SK-N-SH treated with all-trans-retinoic acid at 6 μM for 48 hours (cell line): ENCODE measurements around the gene ATRNL1.

Experiments used
- ATAC-seq: fragments of 200-7000 bp; cut with Tn5 transposase; 3 replicates; pipeline ENCODE4 v1.9.1; 2020; ENCODE audit warnings: mild to moderate bottlenecking, moderate library complexity
- ARNTL ChIP-seq: fragments of 450-650 bp; formaldehyde crosslinking; IDR thresholded peaks from 2 replicates; pipeline ENCODE4 v1.5.0; 2020; ENCODE audit warnings: low read depth, mild to moderate bottlenecking, moderate library complexity, borderline replicate concordance
- BACH2 ChIP-seq: fragments of 250-450 bp; sonication (Bioruptor Pico); IDR thresholded peaks from 2 replicates; pipeline ENCODE4 v1.9.0; 2021; ENCODE audit warnings: mild to moderate bottlenecking, borderline replicate concordance
- CSDC2 ChIP-seq: fragments of 250-450 bp; sonication (Bioruptor Pico); IDR thresholded peaks from 2 replicates; pipeline ENCODE4 v1.5.0; 2020; ENCODE audit warnings: mild to moderate bottlenecking, moderate library complexity
- CSRNP3 ChIP-seq: fragments of 250-450 bp; sonication (Bioruptor Pico); IDR thresholded peaks from 2 replicates; pipeline ENCODE4 v1.5.1; 2021; ENCODE audit warnings: mild to moderate bottlenecking, moderate library complexity
- ESRRG ChIP-seq: fragments of 250-450 bp; sonication (Bioruptor Pico); IDR thresholded peaks from 2 replicates; pipeline ENCODE4 v1.6.1; 2021; ENCODE audit warnings: mild to moderate bottlenecking
- GLIS3 ChIP-seq: fragments of 250-450 bp; sonication (Bioruptor Pico); IDR thresholded peaks from 2 replicates; pipeline ENCODE4 v1.5.0; 2020; ENCODE audit warnings: mild to moderate bottlenecking, moderate library complexity
- ISL1 ChIP-seq: fragments of 250-450 bp; sonication (Bioruptor Pico); IDR thresholded peaks from 2 replicates; pipeline ENCODE4 v2.1.2; 2022; ENCODE audit warnings: mild to moderate bottlenecking, moderate library complexity
- OSR1 ChIP-seq: fragments of 250-450 bp; sonication (Bioruptor Pico); IDR thresholded peaks from 2 replicates; pipeline ENCODE4 v1.8.0; 2022; ENCODE audit warnings: moderate library complexity, mild to moderate bottlenecking, inconsistent platforms
- PATZ1 ChIP-seq: fragments of 250-450 bp; sonication (Bioruptor Pico); IDR thresholded peaks from 2 replicates; pipeline ENCODE4 v1.8.0; 2020; ENCODE audit warnings: mild to moderate bottlenecking, moderate library complexity, borderline replicate concordance
- POU6F1 ChIP-seq: fragments of 250-450 bp; sonication (Bioruptor Pico); IDR thresholded peaks from 2 replicates; pipeline ENCODE4 v1.8.0; 2021; ENCODE audit warnings: low read depth, mild to moderate bottlenecking, moderate library complexity, borderline replicate concordance
- PPARA ChIP-seq: fragments of 250-450 bp; sonication (Bioruptor Pico); IDR thresholded peaks from 2 replicates; pipeline ENCODE4 v1.5.0; 2020; ENCODE audit warnings: mild to moderate bottlenecking, borderline replicate concordance
- SNAI2 ChIP-seq: fragments of 250-450 bp; sonication (Bioruptor Pico); IDR thresholded peaks from 2 replicates; pipeline ENCODE4 v1.5.0; 2020; ENCODE audit warnings: mild to moderate bottlenecking, moderate library complexity
- TCF4 ChIP-seq: fragments of 250-450 bp; sonication (Bioruptor Pico); IDR thresholded peaks from 2 replicates; pipeline ENCODE4 v1.8.0; 2021; ENCODE audit warnings: mild to moderate bottlenecking, moderate library complexity, borderline replicate concordance
- TOX ChIP-seq: fragments of 250-450 bp; sonication (Bioruptor Pico); IDR thresholded peaks from 2 replicates; pipeline ENCODE4 v1.8.0; 2021; ENCODE audit warnings: mild to moderate bottlenecking, moderate library complexity, borderline replicate concordance
- ZC3H10 ChIP-seq: fragments of 250-450 bp; sonication (Bioruptor Pico); IDR thresholded peaks from 2 replicates; pipeline ENCODE4 v1.5.1; 2021; ENCODE audit warnings: mild to moderate bottlenecking, moderate library complexity
- ZFP3 ChIP-seq: fragments of 250-450 bp; sonication (Bioruptor Pico); IDR thresholded peaks from 2 replicates; pipeline ENCODE4 v1.5.0; 2020; ENCODE audit warnings: mild to moderate bottlenecking, moderate library complexity
- ZNF565 ChIP-seq: fragments of 450-650 bp; formaldehyde crosslinking; conservative IDR thresholded peaks from 2 replicates; pipeline ENCODE4 v1.5.0; 2020; ENCODE audit warnings: low read depth, mild to moderate bottlenecking, moderate library complexity
- ZNF70 ChIP-seq: fragments of 450-650 bp; formaldehyde crosslinking; IDR thresholded peaks from 2 replicates; pipeline ENCODE4 v1.5.0; 2020; ENCODE audit warnings: mild to moderate bottlenecking, moderate library complexity
- TF ChIP-seq, protein P1 (sequence below): fragments of 250-450 bp; sonication (Bioruptor Pico); IDR thresholded peaks from 2 replicates; pipeline ENCODE4 v1.5.1; 2020; ENCODE audit warnings: low read depth, mild to moderate bottlenecking, moderate library complexity
- TF ChIP-seq, protein P2 (sequence below): fragments of 250-450 bp; sonication (Bioruptor Pico); IDR thresholded peaks from 2 replicates; pipeline ENCODE4 v1.5.0; 2020; ENCODE audit warnings: mild to moderate bottlenecking, moderate library complexity

The ATRNL1 gene

DNA sequence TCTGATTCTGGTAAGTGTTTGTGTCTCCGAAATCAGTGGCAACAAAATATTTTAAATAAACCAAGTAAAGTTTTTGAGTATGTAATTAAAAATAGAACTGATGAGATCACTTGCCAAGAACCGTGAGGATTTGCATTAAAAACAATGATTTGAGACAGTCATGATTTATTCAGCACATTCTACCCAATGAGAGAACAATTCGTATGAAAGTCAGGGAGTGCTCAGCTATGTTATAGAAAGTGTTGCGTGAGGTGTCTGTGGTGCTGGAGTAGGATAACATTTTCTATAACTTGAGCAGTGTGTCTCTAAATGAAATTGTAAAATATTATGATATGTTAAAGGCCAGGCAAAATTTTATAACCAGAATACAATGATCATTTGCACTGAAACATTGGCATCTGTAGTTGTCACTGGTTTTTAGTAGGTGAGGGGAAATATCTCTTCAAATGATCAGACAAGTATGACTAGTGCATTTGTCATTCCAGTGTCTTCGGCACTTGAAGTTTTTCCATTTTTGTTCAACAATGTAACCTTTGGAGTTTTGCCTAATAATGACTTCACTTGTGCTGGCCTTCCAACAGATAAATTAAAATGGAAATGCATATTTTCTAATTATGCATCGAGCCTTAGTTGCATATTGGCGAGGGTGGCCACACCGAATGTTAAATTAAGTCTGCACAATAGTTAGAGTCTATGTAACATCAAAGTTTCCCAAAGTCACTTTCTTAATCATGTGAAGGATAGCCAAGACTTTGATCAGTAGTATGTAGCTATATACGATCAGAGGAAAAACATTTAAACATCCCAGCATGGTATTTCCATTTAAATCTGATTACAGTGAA, 844.0 kb downstream of the ATRNL1 start:
- TF ChIP-seq, protein P1, sequence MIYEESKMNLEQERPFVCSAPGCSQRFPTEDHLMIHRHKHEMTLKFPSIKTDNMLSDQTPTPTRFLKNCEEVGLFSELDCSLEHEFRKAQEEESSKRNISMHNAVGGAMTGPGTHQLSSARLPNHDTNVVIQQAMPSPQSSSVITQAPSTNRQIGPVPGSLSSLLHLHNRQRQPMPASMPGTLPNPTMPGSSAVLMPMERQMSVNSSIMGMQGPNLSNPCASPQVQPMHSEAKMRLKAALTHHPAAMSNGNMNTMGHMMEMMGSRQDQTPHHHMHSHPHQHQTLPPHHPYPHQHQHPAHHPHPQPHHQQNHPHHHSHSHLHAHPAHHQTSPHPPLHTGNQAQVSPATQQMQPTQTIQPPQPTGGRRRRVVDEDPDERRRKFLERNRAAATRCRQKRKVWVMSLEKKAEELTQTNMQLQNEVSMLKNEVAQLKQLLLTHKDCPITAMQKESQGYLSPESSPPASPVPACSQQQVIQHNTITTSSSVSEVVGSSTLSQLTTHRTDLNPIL (CRISPR knock-in tag) = peak; percentile 86; the same call in 1 of the 2 replicates
- TF ChIP-seq GLIS3 (CRISPR knock-in tag) = no peak
- no peak for TF ChIP-seq CSRNP3 (CRISPR knock-in tag)
- peak; percentile 83 for TF ChIP-seq ISL1
- ATAC-seq = peak; percentile 79

GRCh38 chr10:115937768-115938056, 844.5 kb downstream of the ATRNL1 start:
- TF ChIP-seq CSRNP3 (CRISPR knock-in tag) (no peak), CSDC2 (no peak), TOX (no peak), ZFP3 (CRISPR knock-in tag) (no peak), ESRRG (no peak), BACH2 (CRISPR knock-in tag) (no peak), ZNF70 (CRISPR knock-in tag) (no peak), TCF4 (CRISPR knock-in tag) (no peak), POU6F1 (no peak), OSR1 (CRISPR knock-in tag) (no peak), ZC3H10 (CRISPR knock-in tag) (no peak), ARNTL (no peak)
- TF ChIP-seq, protein P2, sequence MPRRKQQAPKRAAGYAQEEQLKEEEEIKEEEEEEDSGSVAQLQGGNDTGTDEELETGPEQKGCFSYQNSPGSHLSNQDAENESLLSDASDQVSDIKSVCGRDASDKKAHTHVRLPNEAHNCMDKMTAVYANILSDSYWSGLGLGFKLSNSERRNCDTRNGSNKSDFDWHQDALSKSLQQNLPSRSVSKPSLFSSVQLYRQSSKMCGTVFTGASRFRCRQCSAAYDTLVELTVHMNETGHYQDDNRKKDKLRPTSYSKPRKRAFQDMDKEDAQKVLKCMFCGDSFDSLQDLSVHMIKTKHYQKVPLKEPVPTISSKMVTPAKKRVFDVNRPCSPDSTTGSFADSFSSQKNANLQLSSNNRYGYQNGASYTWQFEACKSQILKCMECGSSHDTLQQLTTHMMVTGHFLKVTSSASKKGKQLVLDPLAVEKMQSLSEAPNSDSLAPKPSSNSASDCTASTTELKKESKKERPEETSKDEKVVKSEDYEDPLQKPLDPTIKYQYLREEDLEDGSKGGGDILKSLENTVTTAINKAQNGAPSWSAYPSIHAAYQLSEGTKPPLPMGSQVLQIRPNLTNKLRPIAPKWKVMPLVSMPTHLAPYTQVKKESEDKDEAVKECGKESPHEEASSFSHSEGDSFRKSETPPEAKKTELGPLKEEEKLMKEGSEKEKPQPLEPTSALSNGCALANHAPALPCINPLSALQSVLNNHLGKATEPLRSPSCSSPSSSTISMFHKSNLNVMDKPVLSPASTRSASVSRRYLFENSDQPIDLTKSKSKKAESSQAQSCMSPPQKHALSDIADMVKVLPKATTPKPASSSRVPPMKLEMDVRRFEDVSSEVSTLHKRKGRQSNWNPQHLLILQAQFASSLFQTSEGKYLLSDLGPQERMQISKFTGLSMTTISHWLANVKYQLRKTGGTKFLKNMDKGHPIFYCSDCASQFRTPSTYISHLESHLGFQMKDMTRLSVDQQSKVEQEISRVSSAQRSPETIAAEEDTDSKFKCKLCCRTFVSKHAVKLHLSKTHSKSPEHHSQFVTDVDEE (CRISPR knock-in tag) = no peak
- TF ChIP-seq, protein P1 (CRISPR knock-in tag) = no peak
- ATAC-seq = no peak; the same call in 2 of the 3 replicates

DNA sequence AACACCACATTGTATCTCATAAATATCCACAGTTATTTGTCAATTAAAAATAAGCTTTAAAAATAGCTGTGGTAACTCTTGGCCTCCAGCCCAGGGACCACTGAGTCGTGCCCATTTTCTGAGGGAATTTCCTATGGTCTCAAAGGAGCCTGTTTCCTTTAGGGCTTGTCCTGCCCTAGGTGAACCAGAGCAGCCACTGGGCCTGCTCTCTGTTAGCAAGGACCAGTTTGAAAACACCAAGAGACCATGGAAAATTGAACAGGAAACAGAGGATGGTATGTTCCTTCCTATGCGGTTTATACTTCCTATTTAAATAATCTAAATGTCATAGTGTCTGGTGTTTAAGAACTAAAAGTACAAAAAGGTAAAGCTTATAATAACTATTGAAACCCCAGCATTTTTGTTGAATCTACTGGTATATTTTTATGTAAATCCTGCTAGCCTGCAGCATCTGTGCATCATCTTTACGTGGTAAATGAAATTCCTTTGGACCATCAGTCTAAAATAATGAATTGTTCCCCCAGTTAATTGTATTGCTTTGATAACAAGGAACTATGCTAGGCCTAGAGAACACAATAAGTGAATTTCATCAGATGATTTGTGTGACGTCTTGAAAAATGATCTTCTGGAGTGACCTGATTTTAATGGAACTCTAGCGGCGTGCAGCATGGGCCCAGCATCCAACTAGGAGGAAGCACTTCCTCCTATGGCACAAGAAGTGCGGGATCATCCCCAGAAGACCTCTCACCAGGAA, 846.1 kb downstream of the ATRNL1 start:
- ATAC-seq = no peak
- TF ChIP-seq TCF4 (CRISPR knock-in tag) (0 out of 2 replicates have a peak, but pooled peaks have one; percentile 18), ZNF565 (no peak), SNAI2 (no peak), PATZ1 (CRISPR knock-in tag) (no peak), PPARA (no peak), TOX (no peak), ARNTL (no peak)
- TF ChIP-seq, protein P1 (CRISPR knock-in tag) = peak; percentile 74; the same call in 1 of the 2 replicates
